Nephron progenitor cell (in vitro differentiated cells): ENCODE results near the gene ZFHX3.

Source experiments
- DNase-seq: peaks from one replicate; pipeline ENCODE4 v3.0.0; 2021
- H3K27ac Mint-ChIP-seq: 2 replicates; pipeline ENCODE4 v1.8.0; 2021; ENCODE audit warnings: mild to moderate bottlenecking, moderate library complexity, mixed read lengths
- H3K27me3 Mint-ChIP-seq: 2 replicates; pipeline ENCODE4 v1.8.0; 2021; ENCODE audit warnings: mild to moderate bottlenecking, low read depth, mixed read lengths; ENCODE audit not compliant: poor library complexity
- H3K36me3 Mint-ChIP-seq: 2 replicates; pipeline ENCODE4 v1.8.0; 2021; ENCODE audit warnings: low read depth, mixed read lengths
- H3K4me1 Mint-ChIP-seq: 2 replicates; pipeline ENCODE4 v1.8.0; 2021; ENCODE audit warnings: mixed read lengths
- H3K4me3 Mint-ChIP-seq: 2 replicates; pipeline ENCODE4 v1.8.0; 2021; ENCODE audit warnings: mild to moderate bottlenecking, moderate library complexity, mixed read lengths
- H3K9me3 Mint-ChIP-seq: 2 replicates; pipeline ENCODE4 v1.8.0; 2021; ENCODE audit warnings: mild to moderate bottlenecking, moderate library complexity, mixed read lengths
- CTCF ChIP-seq: fragments of 200-600 bp; sonication (generic); IDR thresholded peaks from 2 replicates; pipeline ENCODE4 v1.5.0; 2021; ENCODE audit warnings: antibody characterized with exemption

Gene ZFHX3

GRCh38 chr16:72818236-72818845 is 229.6 kb downstream of the ZFHX3 start:
- Mint-ChIP-seq H3K9me3 (no peaks in the 10 kb centered on the region), H3K4me3 (no peak overlapping the region), H3K4me1 (peaks cover 5% of the 10 kb centered on the region), H3K27me3 (no peaks in the 10 kb centered on the region), H3K27ac (no peak overlapping the region), H3K36me3 (peaks cover 15% of the 10 kb centered on the region)
- TF ChIP-seq CTCF = peak; percentile 12
- no peak for DNase-seq

- no peaks in the 10 kb centered on the region for H3K27me3 Mint-ChIP-seq
- H3K9me3 Mint-ChIP-seq = no peaks in the 10 kb centered on the region
- H3K27ac Mint-ChIP-seq = no peak overlapping the region
- peaks cover 5% of the 10 kb centered on the region for H3K4me1 Mint-ChIP-seq
- peaks cover 18% of the 10 kb centered on the region for H3K36me3 Mint-ChIP-seq
- TF ChIP-seq CTCF = no peak
- DNase-seq = no peak
- no peak overlapping the region for H3K4me3 Mint-ChIP-seq
These were observed 232.3 kb downstream of the ZFHX3 start for GRCh38 chr16:72815348-72816318.

GRCh38 chr16:72814226-72814625 is 233.7 kb downstream of the ZFHX3 start:
- TF ChIP-seq CTCF = no peak
- no peaks in the 10 kb centered on the region for H3K27me3 Mint-ChIP-seq
- H3K4me1 Mint-ChIP-seq = peaks cover 5% of the 10 kb centered on the region
- no peaks in the 10 kb centered on the region for H3K9me3 Mint-ChIP-seq
- H3K27ac Mint-ChIP-seq = no peak overlapping the region
- DNase-seq = no peak
- peaks cover 28% of the 10 kb centered on the region for H3K36me3 Mint-ChIP-seq
- H3K4me3 Mint-ChIP-seq = no peak overlapping the region

- peaks cover 5% of the 10 kb centered on the region for H3K4me1 Mint-ChIP-seq
- no peak for TF ChIP-seq CTCF
- no peak overlapping the region for H3K4me3 Mint-ChIP-seq
- H3K27ac Mint-ChIP-seq = no peak overlapping the region
- no peaks in the 10 kb centered on the region for H3K9me3 Mint-ChIP-seq
- H3K27me3 Mint-ChIP-seq = no peaks in the 10 kb centered on the region
- peaks cover 31% of the 10 kb centered on the region for H3K36me3 Mint-ChIP-seq
- no peak for DNase-seq
These were observed 235.3 kb downstream of the ZFHX3 start for GRCh38 chr16:72812672-72813071.

GRCh38 chr16:72811876-72812275 is 236.1 kb downstream of the ZFHX3 start:
- no peak for DNase-seq
- Mint-ChIP-seq H3K9me3 (no peaks in the 10 kb centered on the region), H3K27me3 (no peaks in the 10 kb centered on the region), H3K4me1 (peaks cover 5% of the 10 kb centered on the region), H3K27ac (peak overlapping the region; percentile 25), H3K4me3 (no peak overlapping the region), H3K36me3 (peaks cover 36% of the 10 kb centered on the region)
- TF ChIP-seq CTCF = no peak
